ENCODE data around the gene APOBEC3B. TPM values are rescaled to one million over a fixed set of nuclear protein-coding genes. Genes with fewer than 3 reads are reported as not detected.
"Not testable (repeated sequence)": the region's sequence is repeated elsewhere in the genome, so short reads cannot be mapped to it uniquely, and the experiment has no call there.

The APOBEC3B gene
- total and polyA plus RNA-seq, 12 donors: 0.32 to 8.1 (median 1.5) TPM; not detected in 1

- Histone ChIP-seq H3K9me3 (replicated peaks in 1 of 3) (no peaks in the 10 kb centered on the region), H3K4me1 (replicated peaks in 1 of 2) (no peaks in the 10 kb centered on the region), H3K4me3 (no peak overlapping the region), H3K27ac (no peak overlapping the region), H3K36me3 (replicated peaks in 1 of 2) (no peaks in the 10 kb centered on the region), H3K27me3 (no peaks in the 10 kb centered on the region)
- intact Hi-C loops (cut with DNase I): no loop called here
- no peak for TF ChIP-seq POLR2A (IDR thresholded peaks at IDR 0.05)
- TF ChIP-seq CTCF (IDR thresholded peaks at IDR 0.05): no peak
- WGBS, 4 donors: 87 to 93% (median 92%) methylated on average over 3 to 6 of the region's 6 CpGs
- DNase-seq: no peak
Observed at GRCh38 chr22:38989466-38989865, 7.3 kb downstream of the APOBEC3B start.

DNA sequence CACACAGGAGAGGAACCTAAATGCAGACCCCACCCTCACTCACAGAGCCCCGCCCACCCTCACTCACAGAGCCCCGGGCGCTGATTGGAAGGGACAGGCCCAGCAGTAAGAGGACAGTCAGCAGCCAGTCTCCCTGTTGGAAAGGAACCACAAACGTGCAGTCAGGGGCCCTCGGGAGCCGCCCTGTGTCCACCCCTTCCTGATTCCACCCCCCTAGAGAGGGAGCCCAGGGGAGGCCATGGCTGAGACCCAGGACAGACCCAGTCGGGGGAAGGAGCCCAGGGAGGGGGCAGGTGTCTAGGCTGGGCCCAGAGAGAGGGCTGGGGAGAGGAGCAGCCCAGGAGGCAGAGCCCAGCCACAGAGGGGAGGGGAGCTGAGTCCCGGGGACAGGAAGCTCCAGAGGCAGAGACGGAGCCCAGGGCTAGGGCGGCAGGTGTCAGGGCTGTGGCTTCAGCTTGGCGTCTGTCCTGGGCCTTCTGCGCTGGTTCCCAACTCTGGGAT is 10.8 kb downstream of the APOBEC3B start:
- WGBS, 4 donors: 57 to 75% (median 63%) methylated on average over 3 to 12 of the region's 12 CpGs
- H3K27me3 ChIP-seq; intact Hi-C loops (cut with DNase I); H3K4me1 ChIP-seq (replicated peaks in 1 of 2); DNase-seq; H3K27ac ChIP-seq; H3K36me3 ChIP-seq (replicated peaks in 1 of 2); H3K9me3 ChIP-seq (replicated peaks in 1 of 3); H3K4me3 ChIP-seq: not testable (repeated sequence)

- Histone ChIP-seq H3K27me3 (peaks cover 6% of the 10 kb centered on the region), H3K36me3 (replicated peaks in 1 of 2) (no peaks in the 10 kb centered on the region), H3K4me3 (no peak overlapping the region), H3K27ac (no peak overlapping the region), H3K9me3 (replicated peaks in 1 of 3) (no peaks in the 10 kb centered on the region), H3K4me1 (replicated peaks in 1 of 2) (no peaks in the 10 kb centered on the region)
- intact Hi-C loops (cut with DNase I): no loop called here
- no peak for DNase-seq
- no peak for TF ChIP-seq CTCF (IDR thresholded peaks at IDR 0.05)
- TF ChIP-seq POLR2A (IDR thresholded peaks at IDR 0.05): no peak
- WGBS, 4 donors: 66 to 83% (median 72%) methylated on average over 6 of the region's 6 CpGs
Observed at GRCh38 chr22:38996105-38996504, 14.0 kb downstream of the APOBEC3B start.

DNA sequence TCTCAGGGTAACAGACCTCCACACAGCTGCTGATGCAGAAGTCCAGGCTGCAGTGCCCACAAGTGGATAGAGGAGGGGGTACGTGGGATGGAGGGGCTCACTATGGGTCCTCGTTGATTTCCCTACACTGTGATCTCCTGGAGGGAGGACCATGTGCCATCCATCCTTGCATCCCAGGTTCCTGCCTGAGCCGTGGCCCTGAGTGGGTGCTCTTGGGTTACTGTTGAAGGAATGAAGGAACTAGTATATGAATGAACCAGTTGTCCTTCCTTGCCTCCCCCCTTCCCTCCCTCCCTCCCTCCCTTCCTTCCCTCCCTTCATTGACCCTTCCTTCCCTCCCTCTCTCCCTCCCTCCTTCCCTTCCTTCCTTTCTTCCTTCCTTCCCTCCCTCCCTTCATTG is 15.4 kb downstream of the APOBEC3B start:
- no peaks in the 10 kb centered on the region for H3K9me3 ChIP-seq (replicated peaks in 1 of 3)
- WGBS, 4 donors: 87 to 98% (median 89%) methylated on average over 3 of the region's 3 CpGs

More for the DNA sequence above, 15.4 kb downstream of the APOBEC3B start:
- intact Hi-C loops (cut with DNase I): no loop called here
- no peaks in the 10 kb centered on the region for H3K36me3 ChIP-seq (replicated peaks in 1 of 2)
- TF ChIP-seq POLR2A (IDR thresholded peaks at IDR 0.05) (no peak), CTCF (IDR thresholded peaks at IDR 0.05) (no peak)
- H3K27ac ChIP-seq: no peak overlapping the region
- H3K4me1 ChIP-seq (replicated peaks in 1 of 2): no peaks in the 10 kb centered on the region
- H3K27me3 ChIP-seq: peaks cover 6% of the 10 kb centered on the region
- H3K4me3 ChIP-seq: no peak overlapping the region
- DNase-seq: no peak
